A549 (cell line): ENCODE data around the gene AURKA. TPM values are rescaled to one million over a fixed set of nuclear protein-coding genes. Genes with fewer than 3 reads are reported as not detected.
A peak's percentile ranks its signal among the peaks of the same experiment; 100 is the strongest.
"Not testable (repeated sequence)": the region's sequence is repeated elsewhere in the genome, so short reads cannot be mapped to it uniquely, and the experiment has no call there.

Source experiments
- ATAC-seq, 2 experiments: fragments of 200-7000 bp in 1 of 2; fragments of >200 bp in 1 of 2; cut with Nextera tagmentation in 1 of 2; cut with Tn5 transposase in 1 of 2; 3 replicates each; pipeline versions ENCODE4 v1.8.0 to v1.9.1; 2018 to 2020; ENCODE audit warnings: mild to moderate bottlenecking in 1 of 2, moderate library complexity in 1 of 2
- CTCF ChIA-PET: fragments of 300-600 bp; sonication (Branson Sonifier 250); formaldehyde crosslinking; extraction: SDS; loops from one replicate; lab custom pipeline; 2021; ENCODE audit warnings: antibody characterized with exemption, inconsistent platforms; lab: Yijun Ruan, JAX
- POLR2A ChIA-PET: fragments of 350-600 bp; formaldehyde crosslinking; extraction: SDS; loops from one replicate; lab custom pipeline; 2021; ENCODE audit warnings: antibody characterized with exemption, inconsistent platforms; lab: Yijun Ruan, JAX
- DNase-seq, 2 experiments: peaks; one replicate each; pipeline versions ENCODE4 v3.0.0 to v3.0.0-alpha.2; 2011 to 2016; ENCODE audit warnings: low read depth in 1 of 2, low spot score in 1 of 2
- FAIRE-seq: peaks from 2 replicates; lab custom pipeline; 2011; peaks lifted over from hg19 to GRCh38; lab: Jason Lieb, UNC
- H3K27ac ChIP-seq, 2 experiments: fragments of >200 bp; sonication (Bioruptor Twin); formaldehyde crosslinking; 3 replicates each; pipeline ENCODE4 v1.5.1; 2016 to 2017
- H3K4me1 ChIP-seq: fragments of >200 bp; sonication (Bioruptor Twin); formaldehyde crosslinking; 3 replicates; pipeline ENCODE4 v1.6.1; 2016
- H3K4me2 ChIP-seq: fragments of >200 bp; sonication (Bioruptor Twin); formaldehyde crosslinking; 3 replicates; pipeline ENCODE4 v1.6.1; 2016
- H3K4me3 ChIP-seq: fragments of >200 bp; sonication (Bioruptor Twin); formaldehyde crosslinking; 3 replicates; pipeline ENCODE4 v1.5.1; 2016
- H3K9me3 ChIP-seq: fragments of >200 bp; sonication (Bioruptor Twin); formaldehyde crosslinking; 3 replicates; pipeline ENCODE4 v1.6.1; 2016
- CBX2 ChIP-seq: fragments of 200-600 bp; sonication (generic); IDR thresholded peaks from 2 replicates; pipeline ENCODE4 v1.6.1; 2016; ENCODE audit warnings: low read depth, mild to moderate bottlenecking, borderline replicate concordance
- CEBPB ChIP-seq, 2 experiments: fragments of >200 bp in 1 of 2; sonication (Bioruptor Twin) in 1 of 2; formaldehyde crosslinking in 1 of 2; IDR thresholded peaks; 2 replicates each; pipeline ENCODE4 v1.6.1; 2012 to 2016
- CHD4 ChIP-seq: fragments of 200-600 bp; sonication (generic); IDR thresholded peaks from 2 replicates; pipeline ENCODE4 v1.6.1; 2016; ENCODE audit warnings: antibody characterized with exemption, mild to moderate bottlenecking, borderline replicate concordance
- FOSL2 ChIP-seq, 2 experiments: fragments of 450-650 bp in 1 of 2; fragments of >200 bp in 1 of 2; sonication (Bioruptor Twin) in 1 of 2; formaldehyde crosslinking; IDR thresholded peaks; 2 replicates each; pipeline versions ENCODE4 v1.5.0 to v1.6.1; 2016 to 2020; ENCODE audit warnings: mild to moderate bottlenecking in 1 of 2, moderate library complexity in 1 of 2
- FOXS1 ChIP-seq: fragments of 250-450 bp; sonication (Bioruptor Pico); IDR thresholded peaks from 2 replicates; pipeline ENCODE4 v1.5.0; 2020; ENCODE audit warnings: mild to moderate bottlenecking, moderate library complexity
- HDAC2 ChIP-seq: fragments of 200-600 bp; sonication (generic); IDR thresholded peaks from 2 replicates; pipeline ENCODE4 v1.6.1; 2016
- HOXA7 ChIP-seq: fragments of 250-450 bp; sonication (Bioruptor Pico); IDR thresholded peaks from 2 replicates; pipeline ENCODE4 v1.5.0; 2020; ENCODE audit warnings: mild to moderate bottlenecking, moderate library complexity
- HOXB13 ChIP-seq: fragments of 250-450 bp; sonication (Bioruptor Pico); IDR thresholded peaks from 2 replicates; pipeline ENCODE4 v1.5.0; 2020; ENCODE audit warnings: low read depth, mild to moderate bottlenecking, moderate library complexity
- HOXB5 ChIP-seq: fragments of 250-450 bp; sonication (Bioruptor Pico); IDR thresholded peaks from 2 replicates; pipeline ENCODE4 v1.5.0; 2020; ENCODE audit warnings: mild to moderate bottlenecking, moderate library complexity
- KDM1A ChIP-seq: fragments of 200-600 bp; sonication (generic); IDR thresholded peaks from 2 replicates; pipeline ENCODE4 v1.6.1; 2016; ENCODE audit warnings: low read depth, mild to moderate bottlenecking
- KDM5A ChIP-seq: fragments of 200-600 bp; sonication (generic); IDR thresholded peaks from 2 replicates; pipeline ENCODE4 v1.6.1; 2016; ENCODE audit warnings: antibody characterized with exemption, mild to moderate bottlenecking
- NPAS2 ChIP-seq: fragments of 250-450 bp; sonication (Bioruptor Pico); IDR thresholded peaks from 2 replicates; pipeline ENCODE4 v1.8.0; 2022; ENCODE audit warnings: mild to moderate bottlenecking, moderate library complexity, borderline replicate concordance
- NR3C1 ChIP-seq: fragments of >200 bp; sonication (Bioruptor Twin); formaldehyde crosslinking; IDR thresholded peaks from 3 replicates; pipeline ENCODE4 v1.6.1; 2017
- POLR2A ChIP-seq: IDR thresholded peaks from 2 replicates; pipeline ENCODE4 v1.6.1; 2012; ENCODE audit warnings: mild to moderate bottlenecking, low read length
- POLR2AphosphoS2 ChIP-seq: conservative IDR thresholded peaks from 2 replicates; pipeline ENCODE4 v1.6.1; 2012; ENCODE audit warnings: low read length, improper control_type of control experiment, inconsistent platforms
- RCOR1 ChIP-seq: fragments of 150-350 bp; IDR thresholded peaks from 2 replicates; pipeline ENCODE4 v1.6.1; 2014; ENCODE audit warnings: antibody characterized with exemption, low read length, low read depth
- RFX5 ChIP-seq: fragments of 450-650 bp; IDR thresholded peaks from 2 replicates; pipeline ENCODE4 v1.7.1; 2014; ENCODE audit warnings: antibody characterized with exemption, mild to moderate bottlenecking, moderate library complexity
- SMC3 ChIP-seq: fragments of >200 bp; sonication (Bioruptor Twin); formaldehyde crosslinking; IDR thresholded peaks from 3 replicates; pipeline ENCODE4 v1.6.1; 2018; ENCODE audit warnings: inconsistent platforms
- SREBF2 ChIP-seq: fragments of 450-650 bp; IDR thresholded peaks from 2 replicates; pipeline ENCODE4 v1.6.1; 2014; ENCODE audit warnings: mild to moderate bottlenecking, moderate library complexity
- ZFP36 ChIP-seq: fragments of 450-650 bp; IDR thresholded peaks from 2 replicates; pipeline ENCODE4 v1.6.1; 2014; ENCODE audit warnings: borderline replicate concordance; ENCODE audit not compliant: partially characterized antibody
- ZNF302 ChIP-seq: fragments of 250-450 bp; sonication (Bioruptor Pico); IDR thresholded peaks from 2 replicates; pipeline ENCODE4 v1.9.0; 2021; ENCODE audit warnings: inconsistent platforms, mild to moderate bottlenecking, moderate library complexity
- ZSCAN20 ChIP-seq: fragments of 250-450 bp; sonication (Bioruptor Pico); IDR thresholded peaks from 2 replicates; pipeline ENCODE4 v1.8.0; 2022; ENCODE audit warnings: mild to moderate bottlenecking, moderate library complexity
- WGBS: methylation state at CpG from one replicate; pipeline ENCODE4 v1.1.6; 2017; ENCODE audit errors: missing lambda C conversion rate; 5-methylcytosine and 5-hydroxymethylcytosine counted together
- polyA plus RNA-seq, 4 experiments: library from polyadenylated mRNA; depleted of rRNA in 3 of 4; stranded (reverse); fragments of >200 nt; fragmentation: RNase III in 1 of 4; extraction: RNeasy Plus Mini Kit Qiagen cat#74134 plus additional on column Dnase treatment in 1 of 4; gene quantifications; 2 replicates in 3 of 4; 3 replicates in 1 of 4; pipeline ENCODE4 v1.2.3, GENCODE V29; 2011 to 2017
- TF ChIP-seq, protein P1 (sequence below): fragments of 250-450 bp; sonication (Bioruptor Pico); IDR thresholded peaks from 2 replicates; pipeline ENCODE4 v1.5.0; 2020; ENCODE audit warnings: low read depth, mild to moderate bottlenecking, moderate library complexity
- TF ChIP-seq, protein P2 (sequence below): fragments of >200 bp; sonication (Bioruptor Twin); formaldehyde crosslinking; IDR thresholded peaks from 3 replicates; pipeline ENCODE4 v1.5.1; 2016

AURKA gene
- polyA plus RNA-seq, 2 of the 4 experiments (the other 2 are of a cell fraction): 117 to 123 TPM

DNA sequence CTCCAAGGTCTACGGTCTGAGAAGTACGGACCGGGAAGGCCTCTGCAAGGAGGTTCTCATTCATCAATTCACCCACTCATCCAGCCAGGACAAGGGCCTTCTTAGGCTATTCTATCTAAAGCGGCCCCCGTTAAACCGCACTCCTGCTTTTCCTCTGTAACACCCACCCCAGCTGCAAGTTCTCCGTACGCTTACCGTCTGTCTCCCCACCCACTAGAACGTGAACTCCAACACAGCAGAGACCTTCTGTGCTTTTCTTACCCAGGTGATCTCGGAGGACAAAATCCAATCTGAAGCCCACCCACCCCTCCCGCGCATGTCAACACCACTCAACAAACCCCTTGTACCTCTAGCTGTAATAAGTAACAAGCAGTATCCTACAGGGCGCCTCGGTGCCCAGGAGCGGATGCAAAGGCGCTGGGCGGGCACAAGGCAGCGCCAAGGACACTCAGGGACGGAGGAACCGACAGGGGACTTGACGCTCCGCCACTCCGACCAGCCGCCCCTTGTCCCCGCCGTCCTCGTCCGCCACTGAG lies 351 bp downstream of the AURKA start:
- peaks cover 24% of the 10 kb centered on the region for H3K4me1 ChIP-seq
- no peak for FAIRE-seq
- POLR2A ChIA-PET: interaction anchor here (1.0 to 2.0 kb wide), 6 partner anchors 8 to 77 kb away, joined by 3 to 16 read pairs (median 6); partner anchors contain the start of genes FAM210B and RTF2

DNA sequence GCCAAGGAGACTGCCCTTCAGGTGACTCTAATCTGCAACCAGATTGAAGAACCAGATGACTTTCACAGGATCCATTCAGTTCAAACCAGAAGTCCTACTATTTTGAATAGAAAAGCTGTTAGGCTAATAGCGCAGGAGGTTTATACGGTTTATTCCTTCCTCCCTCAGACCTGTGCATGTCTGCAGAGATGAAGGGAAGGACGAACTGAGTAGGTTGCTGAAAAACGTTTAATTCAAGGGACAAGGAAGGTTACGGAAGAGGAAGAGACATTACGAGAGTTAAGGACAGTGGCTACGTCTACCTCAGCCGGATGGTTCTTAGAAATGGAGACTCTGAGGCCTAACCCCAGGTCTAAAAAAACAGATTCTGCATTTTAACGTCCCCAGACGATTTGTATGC lies 978 bp downstream of the AURKA start:
- ATAC-seq (no peak), DNase-seq (no peak), FAIRE-seq (no peak)
- CTCF ChIA-PET: interaction anchor here (0.6 to 2.1 kb wide), 2 partner anchors 9 to 10 kb away, joined by 3 to 6 read pairs; no protein-coding TSS in a partner anchor
- POLR2A ChIA-PET: interaction anchor here (1.6 to 2.0 kb wide), 2 partner anchors 15 to 32 kb away, joined by 5 to 16 read pairs; partner anchors contain the start of gene FAM210B
- TF ChIP-seq, protein P1, sequence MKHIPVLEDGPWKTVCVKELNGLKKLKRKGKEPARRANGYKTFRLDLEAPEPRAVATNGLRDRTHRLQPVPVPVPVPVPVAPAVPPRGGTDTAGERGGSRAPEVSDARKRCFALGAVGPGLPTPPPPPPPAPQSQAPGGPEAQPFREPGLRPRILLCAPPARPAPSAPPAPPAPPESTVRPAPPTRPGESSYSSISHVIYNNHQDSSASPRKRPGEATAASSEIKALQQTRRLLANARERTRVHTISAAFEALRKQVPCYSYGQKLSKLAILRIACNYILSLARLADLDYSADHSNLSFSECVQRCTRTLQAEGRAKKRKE (CRISPR knock-in tag): no peak
- no peak for TF ChIP-seq NR3C1
- TF ChIP-seq FOSL2 (IDR thresholded peaks at IDR 0.05): no peak
- TF ChIP-seq FOSL2 (CRISPR knock-in tag; IDR thresholded peaks at IDR 0.05): no peak
- TF ChIP-seq POLR2A: no peak
- no peak for TF ChIP-seq HOXB5 (CRISPR knock-in tag)
- TF ChIP-seq CEBPB (IDR thresholded peaks at IDR 0.05): no peak
- TF ChIP-seq ZNF302 (CRISPR knock-in tag): no peak
- H3K4me2 ChIP-seq: peak overlapping the region; percentile 90
- peak overlapping the region; percentile 85 to 96 for H3K27ac ChIP-seq
- H3K9me3 ChIP-seq: no peaks in the 10 kb centered on the region
- peaks cover 28% of the 10 kb centered on the region for H3K4me1 ChIP-seq
- peak overlapping the region; percentile 85 for H3K4me3 ChIP-seq
- WGBS: 19% methylated on average over 10 of the region's 10 CpGs

More for the DNA sequence above, 351 bp downstream of the AURKA start:
- CTCF ChIA-PET: interaction anchor here (1.0 to 2.5 kb wide), 3 partner anchors 9 to 159 kb away, joined by 3 to 6 read pairs (median 6); no protein-coding TSS in a partner anchor
- 0 out of 2 replicates have a peak, but pooled peaks have one; percentile 58 for TF ChIP-seq KDM5A
- TF ChIP-seq RCOR1: no peak
- TF ChIP-seq, all 56 proteins: peak for 1
- peak overlapping the region; percentile 85 for H3K4me3 ChIP-seq
- ATAC-seq (peak; percentile 79 to 80), DNase-seq (peak in 1 of 2 experiments; percentile 3)
- H3K4me2 ChIP-seq: peak overlapping the region; percentile 90
- no peaks in the 10 kb centered on the region for H3K9me3 ChIP-seq
- WGBS: under 1% methylated on average over 25 of the region's 29 CpGs
- H3K27ac ChIP-seq: peak overlapping the region; percentile 85 to 96

- peaks cover 28% of the 10 kb centered on the region for H3K4me1 ChIP-seq
- ATAC-seq, DNase-seq, H3K9me3 ChIP-seq, FAIRE-seq, POLR2A ChIA-PET: not testable (repeated sequence)
- peak overlapping the region in 1 of 2 experiments; percentile 96; a peak in 4 of 6 replicates for H3K27ac ChIP-seq
- H3K4me2 ChIP-seq: peak overlapping the region; percentile 90
- CTCF ChIA-PET: interaction anchor here (0.6 kb wide), 1 partner anchor 9 kb away, joined by 3 read pairs; no protein-coding TSS in a partner anchor
- H3K4me3 ChIP-seq: peak overlapping the region; percentile 85
- WGBS: 96% methylated on average over 9 of the region's 9 CpGs
Observed at GRCh38 chr20:56390396-56390795, 1.6 kb downstream of the AURKA start.

- ChIA-PET CTCF (no interaction called here), POLR2A (no interaction called here)
- WGBS: 74% methylated on average over 4 of the region's 4 CpGs
- ATAC-seq (no peak), FAIRE-seq (no peak), DNase-seq (no peak)
- no peaks in the 10 kb centered on the region for H3K9me3 ChIP-seq
- H3K27ac ChIP-seq: no peak overlapping the region
- peaks cover 28% of the 10 kb centered on the region for H3K4me1 ChIP-seq
- no peak overlapping the region for H3K4me3 ChIP-seq
- TF ChIP-seq RFX5 (no peak), NPAS2 (no peak), POLR2AphosphoS2 (no peak), KDM1A (no peak), CEBPB (IDR thresholded peaks at IDR 0.05) (no peak), ZFP36 (no peak), HDAC2 (no peak), CBX2 (no peak), HOXA7 (CRISPR knock-in tag) (no peak), CHD4 (no peak), ZSCAN20 (no peak), SREBF2 (no peak), HOXB13 (CRISPR knock-in tag) (no peak), KDM5A (no peak), SMC3 (no peak), ZNF302 (CRISPR knock-in tag) (no peak), FOXS1 (no peak)
- TF ChIP-seq, protein P2, sequence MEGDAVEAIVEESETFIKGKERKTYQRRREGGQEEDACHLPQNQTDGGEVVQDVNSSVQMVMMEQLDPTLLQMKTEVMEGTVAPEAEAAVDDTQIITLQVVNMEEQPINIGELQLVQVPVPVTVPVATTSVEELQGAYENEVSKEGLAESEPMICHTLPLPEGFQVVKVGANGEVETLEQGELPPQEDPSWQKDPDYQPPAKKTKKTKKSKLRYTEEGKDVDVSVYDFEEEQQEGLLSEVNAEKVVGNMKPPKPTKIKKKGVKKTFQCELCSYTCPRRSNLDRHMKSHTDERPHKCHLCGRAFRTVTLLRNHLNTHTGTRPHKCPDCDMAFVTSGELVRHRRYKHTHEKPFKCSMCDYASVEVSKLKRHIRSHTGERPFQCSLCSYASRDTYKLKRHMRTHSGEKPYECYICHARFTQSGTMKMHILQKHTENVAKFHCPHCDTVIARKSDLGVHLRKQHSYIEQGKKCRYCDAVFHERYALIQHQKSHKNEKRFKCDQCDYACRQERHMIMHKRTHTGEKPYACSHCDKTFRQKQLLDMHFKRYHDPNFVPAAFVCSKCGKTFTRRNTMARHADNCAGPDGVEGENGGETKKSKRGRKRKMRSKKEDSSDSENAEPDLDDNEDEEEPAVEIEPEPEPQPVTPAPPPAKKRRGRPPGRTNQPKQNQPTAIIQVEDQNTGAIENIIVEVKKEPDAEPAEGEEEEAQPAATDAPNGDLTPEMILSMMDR: no peak
- peak overlapping the region; percentile 90 for H3K4me2 ChIP-seq
Observed at GRCh38 chr20:56389807-56390206, 2.2 kb downstream of the AURKA start.
